Astrocyte of the cerebellum (primary cell): Measurements from ENCODE around the gene TSN.
"Not testable (repeated sequence)": the region's sequence is repeated elsewhere in the genome, so short reads cannot be mapped to it uniquely, and the experiment has no call there.

Source experiments
- DNase-seq: peaks from one replicate; pipeline ENCODE4 v3.0.0-alpha.2; 2011; ENCODE audit warnings: low read depth
- H3K4me3 ChIP-seq: 2 replicates; pipeline ENCODE4 v1.5.1; 2011; ENCODE audit warnings: mild to moderate bottlenecking, low read depth, low read length, moderate library complexity
- in situ Hi-C: cut with HindIII; loops from 2 replicates; pipeline ENCODE4 v1.10.0; 2017; ENCODE audit warnings: low sequenced_read_pairs
- TF ChIP-seq, protein P1 (sequence below): IDR thresholded peaks from 2 replicates; pipeline ENCODE4 v1.5.1; 2012; ENCODE audit warnings: low read length, low read depth, moderate library complexity, mild to moderate bottlenecking; ENCODE audit errors: missing control alignments

Gene TSN

DNA sequence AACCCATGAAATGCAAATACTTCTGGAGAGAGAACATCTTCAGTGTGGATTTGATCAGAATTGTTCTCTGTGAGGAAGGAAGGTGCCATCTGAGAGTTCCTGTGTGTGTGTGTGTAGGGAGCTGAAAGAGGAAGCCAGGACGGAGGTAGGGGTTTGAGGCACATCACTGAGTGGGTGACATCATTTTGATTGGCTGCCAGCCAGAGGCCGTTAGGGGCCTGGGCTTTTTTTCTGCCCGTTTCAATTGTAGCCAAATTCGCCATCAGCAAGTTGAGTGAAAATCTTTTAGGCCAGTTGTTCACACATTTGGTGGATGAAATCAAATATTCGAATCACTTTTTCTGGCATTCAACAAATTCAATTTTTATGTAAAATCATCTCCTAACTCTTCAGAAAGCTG is 48.9 kb downstream of the TSN start:
- no peak for DNase-seq

DNA sequence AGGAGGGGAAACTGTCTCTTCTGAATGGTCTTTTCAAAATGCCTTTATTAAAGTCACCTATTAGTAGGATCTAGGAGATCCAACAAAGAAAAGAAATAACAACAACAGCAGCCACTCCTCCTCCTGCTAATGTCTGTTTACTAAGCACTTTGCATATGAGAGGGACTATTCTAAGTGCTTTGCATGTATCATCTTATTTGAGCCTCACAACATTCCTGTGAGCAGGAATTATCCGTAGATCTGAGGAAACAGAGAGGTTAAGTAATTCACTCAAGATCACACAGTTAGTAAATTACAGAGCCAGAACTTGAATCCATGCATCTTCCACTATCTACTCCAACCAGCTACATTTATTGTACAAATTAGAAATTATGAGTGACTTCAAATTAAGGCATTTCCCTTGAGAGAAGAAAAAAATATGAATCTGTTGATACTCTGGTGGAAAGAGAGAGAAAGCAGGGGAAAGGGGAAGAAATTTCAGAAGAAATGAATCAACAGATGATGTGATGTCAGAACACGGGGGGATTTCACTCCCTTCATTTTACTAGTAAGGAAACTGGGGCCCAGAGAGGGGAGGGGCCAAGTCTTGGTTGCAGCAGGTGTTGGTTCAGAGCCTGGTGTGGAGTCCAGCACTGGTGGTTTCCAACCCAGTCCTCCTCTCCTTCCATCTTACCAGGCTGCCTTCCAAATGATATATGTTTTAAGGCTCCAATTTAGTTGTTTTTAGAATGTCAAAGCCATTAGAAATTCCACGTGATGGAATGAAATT is 49.7 kb downstream of the TSN start:
- no peak for DNase-seq
- H3K4me3 ChIP-seq, result no peak overlapping the region
- in situ Hi-C loops, result no loop called here
- TF ChIP-seq, protein P1, sequence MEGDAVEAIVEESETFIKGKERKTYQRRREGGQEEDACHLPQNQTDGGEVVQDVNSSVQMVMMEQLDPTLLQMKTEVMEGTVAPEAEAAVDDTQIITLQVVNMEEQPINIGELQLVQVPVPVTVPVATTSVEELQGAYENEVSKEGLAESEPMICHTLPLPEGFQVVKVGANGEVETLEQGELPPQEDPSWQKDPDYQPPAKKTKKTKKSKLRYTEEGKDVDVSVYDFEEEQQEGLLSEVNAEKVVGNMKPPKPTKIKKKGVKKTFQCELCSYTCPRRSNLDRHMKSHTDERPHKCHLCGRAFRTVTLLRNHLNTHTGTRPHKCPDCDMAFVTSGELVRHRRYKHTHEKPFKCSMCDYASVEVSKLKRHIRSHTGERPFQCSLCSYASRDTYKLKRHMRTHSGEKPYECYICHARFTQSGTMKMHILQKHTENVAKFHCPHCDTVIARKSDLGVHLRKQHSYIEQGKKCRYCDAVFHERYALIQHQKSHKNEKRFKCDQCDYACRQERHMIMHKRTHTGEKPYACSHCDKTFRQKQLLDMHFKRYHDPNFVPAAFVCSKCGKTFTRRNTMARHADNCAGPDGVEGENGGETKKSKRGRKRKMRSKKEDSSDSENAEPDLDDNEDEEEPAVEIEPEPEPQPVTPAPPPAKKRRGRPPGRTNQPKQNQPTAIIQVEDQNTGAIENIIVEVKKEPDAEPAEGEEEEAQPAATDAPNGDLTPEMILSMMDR, result no peak

More for the DNA sequence above, 48.9 kb downstream of the TSN start:
- H3K4me3 ChIP-seq, result no peak overlapping the region
- TF ChIP-seq, protein P1, result no peak
- in situ Hi-C loops, result no loop called here

DNA sequence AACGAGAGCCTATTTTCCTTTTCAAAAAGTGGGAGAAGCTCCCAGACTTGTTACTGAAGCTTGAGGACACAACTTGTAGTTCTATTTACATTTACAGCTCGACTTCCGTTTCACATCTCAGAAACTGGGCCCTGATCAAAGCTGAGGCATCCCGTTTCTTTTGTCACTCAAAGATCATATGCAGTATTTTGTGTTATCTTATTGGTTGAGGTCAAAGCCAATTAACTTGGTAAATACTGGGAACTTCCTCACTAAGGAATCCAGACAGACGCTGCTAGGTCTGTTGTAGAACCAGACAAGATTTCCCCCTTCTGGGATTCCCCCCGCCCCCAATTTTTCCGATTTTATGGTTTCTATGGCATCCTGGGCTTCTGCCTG is 50.3 kb downstream of the TSN start:
- DNase-seq, result no peak
- H3K4me3 ChIP-seq, result no peak overlapping the region
- in situ Hi-C loops, result no loop called here
- TF ChIP-seq, protein P1, result no peak

DNA sequence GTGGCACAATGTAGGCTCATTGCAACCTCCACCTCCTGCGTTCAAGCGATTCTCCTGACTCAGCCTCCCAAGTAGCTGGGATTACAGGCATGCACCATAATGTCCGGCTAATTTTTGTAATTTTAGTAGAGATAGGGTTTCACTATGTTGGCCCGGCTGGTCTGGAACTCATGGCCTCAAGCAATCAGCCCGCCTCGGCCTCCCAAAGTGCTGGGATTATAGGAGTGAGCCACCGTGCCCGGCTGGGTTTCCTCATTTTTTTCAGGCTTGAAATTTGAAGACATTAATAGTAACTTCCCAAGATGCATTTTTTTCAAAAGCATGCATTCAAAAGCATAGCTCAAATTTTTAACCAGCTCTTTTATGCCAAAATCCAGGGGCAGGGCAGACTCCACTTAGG is 52.3 kb downstream of the TSN start:
- DNase-seq, in situ Hi-C loops, H3K4me3 ChIP-seq: not testable (repeated sequence)

DNA sequence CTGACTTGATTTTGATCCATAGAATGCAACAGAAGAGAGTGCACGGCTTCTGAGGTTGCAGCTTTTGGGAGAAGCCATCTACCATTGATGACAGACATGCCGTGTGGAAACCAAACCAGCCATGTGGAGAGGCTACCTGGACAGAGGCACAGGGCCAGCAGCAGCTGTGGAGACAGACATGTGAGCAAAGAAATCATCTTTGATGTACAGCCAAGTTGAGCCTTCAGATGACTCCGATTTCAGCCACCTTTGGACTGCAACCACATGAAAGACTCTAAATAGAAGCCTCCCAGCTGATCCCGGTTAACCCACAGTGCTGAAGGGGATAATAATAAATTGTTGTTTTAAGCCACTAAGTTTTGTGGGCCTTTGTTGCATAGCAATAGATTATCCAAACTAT is 54.2 kb downstream of the TSN start:
- in situ Hi-C loops, result no loop called here
- TF ChIP-seq, protein P1, result no peak
- no peak overlapping the region for H3K4me3 ChIP-seq
- DNase-seq, result no peak

DNA sequence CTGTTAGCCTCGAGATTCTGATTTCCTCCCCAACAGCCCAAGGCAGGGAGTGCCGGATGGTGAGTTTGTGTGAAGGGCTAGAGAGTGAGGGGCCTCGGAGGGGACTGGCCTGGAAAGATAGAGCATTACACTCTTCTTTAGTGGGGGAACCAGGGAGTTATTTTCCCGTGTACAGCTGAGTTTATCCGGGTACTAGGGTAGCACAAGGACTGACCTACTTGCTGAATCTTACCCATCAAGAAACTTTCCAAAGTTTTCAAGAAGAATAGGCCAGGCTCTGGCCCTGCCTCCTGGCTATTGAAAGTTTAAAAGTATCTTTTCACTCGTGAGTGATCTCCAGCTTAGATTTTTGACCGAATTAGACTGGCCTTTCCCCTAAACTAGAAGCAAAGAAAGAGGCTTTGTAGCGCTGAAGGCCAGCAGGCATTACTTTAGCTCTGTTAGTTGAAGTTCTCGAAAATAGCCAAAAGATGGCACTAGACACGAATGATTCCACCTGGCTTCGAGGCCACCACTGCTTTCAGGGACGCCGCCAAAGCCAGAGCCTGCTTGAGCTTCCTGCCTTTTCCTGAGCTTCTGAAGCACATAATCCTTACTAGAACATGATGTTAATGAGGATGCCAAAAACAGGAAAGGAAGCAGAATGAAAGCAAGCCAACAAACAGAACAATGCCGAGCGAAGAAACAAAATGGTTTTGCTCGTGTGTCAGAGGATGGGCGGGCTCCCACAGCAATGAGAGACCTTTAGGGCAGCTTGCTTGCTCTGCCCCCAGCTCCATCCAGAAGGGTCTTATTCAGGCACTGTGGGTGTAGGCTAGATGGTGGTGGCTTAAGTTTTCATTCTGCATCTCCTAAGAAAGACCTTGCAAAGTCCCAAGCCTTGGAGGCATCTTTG is 55.8 kb downstream of the TSN start:
- peak; percentile 35 for DNase-seq
- TF ChIP-seq, protein P1, result peak; percentile 68
- in situ Hi-C loops, result no loop called here
- no peak overlapping the region for H3K4me3 ChIP-seq

DNA sequence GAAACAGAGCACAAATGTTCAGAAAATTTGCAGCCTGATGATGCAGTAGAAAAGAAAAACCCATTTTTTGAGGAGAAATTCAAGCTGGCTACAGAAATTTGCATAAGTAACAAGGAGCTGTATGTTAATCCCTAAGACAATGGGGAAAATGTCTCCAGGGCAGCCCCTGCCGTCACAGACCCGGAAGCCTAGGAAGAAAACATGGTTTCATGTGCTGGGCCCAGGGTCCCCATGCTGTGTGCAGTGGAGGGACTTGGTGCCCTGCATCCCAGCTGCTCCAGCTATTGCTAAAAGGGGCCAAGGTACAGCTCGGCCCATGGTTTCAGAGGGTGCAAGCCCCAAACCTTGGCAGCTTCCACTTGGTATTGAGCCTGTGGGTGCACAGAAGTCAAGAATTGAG is 57.6 kb downstream of the TSN start:
- in situ Hi-C loops, H3K4me3 ChIP-seq, DNase-seq: not testable (repeated sequence)
